HG03378 (cell line): ENCODE results near the gene RABGAP1.

Experiments
- ATAC-seq: cut with Tn5 transposase; IDR thresholded peaks from one replicate; pipeline ENCODE4 v1.9.1; 2021; ENCODE audit warnings: mild to moderate bottlenecking, moderate library complexity; ENCODE audit not compliant: unreplicated experiment

Gene RABGAP1

DNA sequence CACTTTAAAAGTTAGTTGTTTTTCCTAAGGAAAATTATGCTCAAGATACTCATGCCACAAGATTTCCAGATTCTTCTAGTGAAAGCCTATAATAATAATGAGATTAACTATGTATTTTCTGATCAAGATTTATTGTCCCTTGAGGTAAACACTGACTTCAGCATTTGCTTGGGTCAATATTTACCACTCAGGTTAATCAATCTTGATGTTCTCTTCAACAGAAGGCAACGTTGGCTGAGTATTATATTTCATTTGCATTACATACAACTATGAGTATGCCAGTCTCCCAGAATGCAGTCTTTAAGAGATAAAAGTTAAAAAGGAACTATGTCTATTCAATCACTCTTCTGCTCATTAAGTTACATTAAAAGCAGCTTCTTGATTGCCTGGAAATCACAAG lies 208.2 kb downstream of the RABGAP1 start:
- no peak for ATAC-seq

DNA sequence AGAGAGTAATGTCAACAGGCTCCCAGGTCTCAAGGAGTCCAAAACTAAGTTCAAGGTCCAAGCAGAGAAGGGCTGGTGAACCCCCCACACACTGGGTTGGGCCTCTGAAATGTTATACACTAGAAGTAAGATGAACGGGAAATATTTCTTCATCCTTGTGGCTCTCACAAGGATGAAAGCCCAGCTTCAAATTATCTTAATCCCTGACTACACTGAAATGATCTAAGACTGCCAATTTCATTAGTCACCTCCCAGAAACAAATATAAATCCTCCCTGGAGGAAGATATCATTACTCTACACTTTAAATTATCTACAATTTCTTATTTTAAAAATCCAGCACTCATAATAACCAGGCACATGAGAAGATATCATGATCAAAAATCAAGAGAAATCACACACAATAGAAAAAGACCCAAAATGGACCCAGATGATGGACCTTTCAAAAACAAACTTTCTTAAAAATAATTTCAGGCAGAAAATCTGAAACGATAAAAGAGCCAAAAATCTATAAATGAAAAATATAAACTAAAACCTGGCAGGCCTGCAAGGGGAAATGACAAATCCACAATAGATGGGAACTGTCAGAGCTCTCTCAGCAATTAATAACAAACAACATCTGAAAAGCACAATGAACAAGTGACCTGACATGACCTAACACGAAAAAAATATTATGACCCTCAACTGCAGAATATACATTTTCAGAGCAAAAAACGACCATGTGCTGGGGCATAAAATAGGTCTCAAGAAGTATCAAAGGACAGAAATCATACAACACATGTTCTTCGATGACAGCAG lies 210.1 kb downstream of the RABGAP1 start:
- no peak for ATAC-seq
